ENCODE measurements around the gene TCAIM.

Gene TCAIM

GRCh38 chr3:44323341-44323955, 15.1 kb upstream of the TCAIM start:
- H3K4me3 ChIP-seq (ENCODE audit: severe bottlenecking): no peak overlapping the region
- DNase-seq (ENCODE audit: low spot score) (no peak), ATAC-seq (ENCODE audit: low read depth) (peak; percentile 46; the same call in 1 of the 3 replicates)

GRCh38 chr3:44324584-44324983, 14.0 kb upstream of the TCAIM start:
- Histone ChIP-seq H3K9me3 (ENCODE audit: severe bottlenecking) (no peaks in the 10 kb centered on the region), H3K27ac (ENCODE audit: poor library complexity, severe bottlenecking) (no peak overlapping the region), H3K4me3 (ENCODE audit: severe bottlenecking) (no peak overlapping the region), H3K4me1 (ENCODE audit: insufficient read depth, poor library complexity, severe bottlenecking) (no peaks in the 10 kb centered on the region), H3K36me3 (ENCODE audit: low read depth) (no peaks in the 10 kb centered on the region), H3K27me3 (ENCODE audit: insufficient read depth, poor library complexity, severe bottlenecking) (no peaks in the 10 kb centered on the region)
- DNase-seq (ENCODE audit: low spot score) (no peak), ATAC-seq (ENCODE audit: low read depth) (no peak)
- no peak for TF ChIP-seq CTCF (IDR thresholded peaks at IDR 0.05; ENCODE audit: poor library complexity, severe bottlenecking)

More at GRCh38 chr3:44323341-44323955, 15.1 kb upstream of the TCAIM start:
- no peak overlapping the region for H3K27ac ChIP-seq (ENCODE audit: poor library complexity, severe bottlenecking)
- H3K36me3 ChIP-seq (ENCODE audit: low read depth): no peaks in the 10 kb centered on the region
- no peaks in the 10 kb centered on the region for H3K4me1 ChIP-seq (ENCODE audit: insufficient read depth, poor library complexity, severe bottlenecking)
- no peaks in the 10 kb centered on the region for H3K9me3 ChIP-seq (ENCODE audit: severe bottlenecking)
- no peaks in the 10 kb centered on the region for H3K27me3 ChIP-seq (ENCODE audit: insufficient read depth, poor library complexity, severe bottlenecking)
- TF ChIP-seq CTCF (IDR thresholded peaks at IDR 0.05; ENCODE audit: poor library complexity, severe bottlenecking): peak; percentile 95

- Histone ChIP-seq H3K9me3 (ENCODE audit: severe bottlenecking) (no peaks in the 10 kb centered on the region), H3K4me1 (ENCODE audit: insufficient read depth, poor library complexity, severe bottlenecking) (no peaks in the 10 kb centered on the region), H3K4me3 (ENCODE audit: severe bottlenecking) (no peak overlapping the region), H3K27ac (ENCODE audit: poor library complexity, severe bottlenecking) (no peak overlapping the region), H3K27me3 (ENCODE audit: insufficient read depth, poor library complexity, severe bottlenecking) (no peaks in the 10 kb centered on the region), H3K36me3 (ENCODE audit: low read depth) (no peaks in the 10 kb centered on the region)
- ATAC-seq (ENCODE audit: low read depth): no peak
- no peak for TF ChIP-seq CTCF (IDR thresholded peaks at IDR 0.05; ENCODE audit: poor library complexity, severe bottlenecking)
- no peak for DNase-seq (ENCODE audit: low spot score)
Measured at GRCh38 chr3:44326019-44326418, 12.5 kb upstream of the TCAIM start.

- no peaks in the 10 kb centered on the region for H3K4me1 ChIP-seq (ENCODE audit: insufficient read depth, poor library complexity, severe bottlenecking)
- ATAC-seq (ENCODE audit: low read depth) (no peak), DNase-seq (ENCODE audit: low spot score) (no peak)
- TF ChIP-seq CTCF (IDR thresholded peaks at IDR 0.05; ENCODE audit: poor library complexity, severe bottlenecking): no peak
- no peak overlapping the region for H3K27ac ChIP-seq (ENCODE audit: poor library complexity, severe bottlenecking)
- H3K4me3 ChIP-seq (ENCODE audit: severe bottlenecking): no peak overlapping the region
- H3K27me3 ChIP-seq (ENCODE audit: insufficient read depth, poor library complexity, severe bottlenecking): no peaks in the 10 kb centered on the region
- H3K9me3 ChIP-seq (ENCODE audit: severe bottlenecking): no peaks in the 10 kb centered on the region
- no peaks in the 10 kb centered on the region for H3K36me3 ChIP-seq (ENCODE audit: low read depth)
Measured at GRCh38 chr3:44326515-44326914, 12.1 kb upstream of the TCAIM start.

- H3K27ac ChIP-seq (ENCODE audit: poor library complexity, severe bottlenecking): no peak overlapping the region
Measured at GRCh38 chr3:44329946-44330345, 8.6 kb upstream of the TCAIM start.

More at GRCh38 chr3:44329946-44330345, 8.6 kb upstream of the TCAIM start:
- no peak overlapping the region for H3K4me3 ChIP-seq (ENCODE audit: severe bottlenecking)
- no peaks in the 10 kb centered on the region for H3K27me3 ChIP-seq (ENCODE audit: insufficient read depth, poor library complexity, severe bottlenecking)
- H3K4me1 ChIP-seq (ENCODE audit: insufficient read depth, poor library complexity, severe bottlenecking): no peaks in the 10 kb centered on the region
- no peak for TF ChIP-seq CTCF (IDR thresholded peaks at IDR 0.05; ENCODE audit: poor library complexity, severe bottlenecking)
- DNase-seq (ENCODE audit: low spot score): no peak
- H3K36me3 ChIP-seq (ENCODE audit: low read depth): no peaks in the 10 kb centered on the region
- H3K9me3 ChIP-seq (ENCODE audit: severe bottlenecking): no peaks in the 10 kb centered on the region
- no peak for ATAC-seq (ENCODE audit: low read depth)

Data from RWPE2 (cell line).